H1 (cell line): Measurements from ENCODE around the gene MYH7B. TPM values are rescaled to one million over a fixed set of nuclear protein-coding genes. Genes with fewer than 3 reads are reported as not detected.

Source experiments
- ATF3 ChIP-seq: IDR thresholded peaks from 2 replicates; pipeline ENCODE4 v1.6.1; 2011; ENCODE audit warnings: low read depth, mild to moderate bottlenecking, low read length; ENCODE audit not compliant: insufficient read depth
- BACH1 ChIP-seq: IDR thresholded peaks from 2 replicates; pipeline ENCODE4 v1.6.1; 2012; ENCODE audit warnings: low read length, improper control_type of control experiment
- BRCA1 ChIP-seq: IDR thresholded peaks from 2 replicates; pipeline ENCODE4 v1.6.1; 2012; ENCODE audit warnings: low read depth, low read length, improper control_type of control experiment
- CHD7 ChIP-seq: fragments of 300-600 bp; sonication (generic); IDR thresholded peaks from 2 replicates; pipeline ENCODE4 v1.7.1; 2012; ENCODE audit warnings: low read length, moderate library complexity, mild to moderate bottlenecking, inconsistent platforms; ENCODE audit not compliant: insufficient replicate concordance
- EGR1 ChIP-seq: IDR thresholded peaks from 2 replicates; pipeline ENCODE4 v1.6.1; 2011; ENCODE audit warnings: low read depth, low read length, borderline replicate concordance
- EP300 ChIP-seq, 2 experiments: IDR thresholded peaks; 1 replicate in 1 of 2; 2 replicates in 1 of 2; pipeline ENCODE4 v1.6.1; 2011 to 2012; ENCODE audit warnings: low read depth in 2 of 2, low read length in 2 of 2, mild to moderate bottlenecking in 2 of 2, borderline replicate concordance in 1 of 2, inconsistent platforms in 1 of 2, moderate library complexity in 1 of 2
- GABPA ChIP-seq: IDR thresholded peaks from 2 replicates; pipeline ENCODE4 v1.6.1; 2011; ENCODE audit warnings: mild to moderate bottlenecking, low read length, moderate library complexity, borderline replicate concordance; ENCODE audit not compliant: insufficient read depth
- KDM1A ChIP-seq: fragments of 200-600, 300-600 bp; sonication (generic); IDR thresholded peaks from 2 replicates; pipeline ENCODE4 v1.7.1; 2016; ENCODE audit warnings: mild to moderate bottlenecking, low read length, borderline replicate concordance
- TAF1 ChIP-seq: IDR thresholded peaks from 2 replicates; pipeline ENCODE4 v1.6.1; 2011; ENCODE audit warnings: mild to moderate bottlenecking, low read depth, low read length
- TEAD4 ChIP-seq: IDR thresholded peaks from 2 replicates; pipeline ENCODE4 v1.6.1; 2012; ENCODE audit warnings: low read depth, low read length, inconsistent platforms, mixed read lengths
- polyA plus RNA-seq, 7 experiments: library from polyadenylated mRNA; depleted of rRNA in 3 of 7; stranded (reverse) in 5 of 7; unstranded in 2 of 7; fragments of >200 nt in 5 of 7; fragments of 200-250 nt in 2 of 7; gene quantifications; 1 replicate in 5 of 7; 2 replicates in 1 of 7; 4 replicates in 1 of 7; pipeline versions ENCODE4 v1.2.1 to v1.2.3, GENCODE V29; 2011 to 2013; ENCODE audit warnings: missing spikeins in 2 of 7, mixed read lengths in 2 of 7
- total RNA-seq: library from RNA; stranded (reverse); fragmentation: NEBNext Ultra II Directional; extraction: Animal tissue kit (Norgen Biotek cat#: 25700); gene quantifications from 2 replicates; pipeline ENCODE4 v1.2.1, GENCODE V29; 2021

The MYH7B gene
- total and polyA plus RNA-seq, 2 of the 8 experiments (the other 6 are each of a cell fraction or from before 2014, with no cell fraction given) = 0.15 to 0.30 TPM

DNA sequence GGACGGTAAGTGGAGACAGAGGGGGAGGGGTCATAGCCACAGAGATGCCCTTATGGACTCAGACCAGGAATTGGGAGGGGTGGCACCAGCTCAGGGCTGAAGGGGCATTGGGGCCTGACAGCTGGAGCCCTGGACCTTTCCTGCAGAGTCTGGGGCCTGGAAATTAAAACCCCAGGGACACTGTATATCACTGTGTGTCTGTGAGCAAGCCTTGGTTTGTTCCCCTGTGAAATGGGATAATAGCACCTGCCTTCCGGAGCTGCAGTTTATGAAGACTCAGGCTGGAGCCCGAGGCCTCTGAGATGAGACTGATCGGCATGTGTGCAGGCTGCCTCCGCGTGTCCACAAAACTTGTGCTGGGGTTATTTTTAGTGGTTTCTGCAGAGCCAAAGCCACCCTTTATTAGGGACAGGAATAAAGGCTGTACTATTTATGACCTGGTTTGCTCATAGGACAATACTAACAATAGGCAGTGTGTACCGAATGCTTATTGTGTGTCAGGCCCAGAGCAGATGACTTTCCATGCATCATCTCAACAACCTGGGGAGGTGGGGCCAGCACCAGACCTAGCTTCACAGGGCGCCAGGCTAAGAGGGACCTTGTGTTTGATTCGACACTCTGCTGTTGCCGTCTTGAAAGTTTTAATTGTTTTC, 22.6 kb downstream of the MYH7B start (continued):
- TF ChIP-seq CHD7 (no peak), EGR1 (no peak), TEAD4 (no peak), KDM1A (no peak), ATF3 (no peak), TAF1 (no peak), BRCA1 (no peak), GABPA (no peak), BACH1 (no peak), EP300 (IDR thresholded peaks at IDR 0.05; ENCODE audit: borderline replicate concordance in 1 of 2, low read depth in 2 of 2, low read length in 2 of 2) (no peak)
